ENCODE measurements around the gene SSBP3.
A peak's percentile ranks its signal among the peaks of the same experiment; 100 is the strongest.

SSBP3 gene

GRCh38 chr1:54409156-54410142, 3.3 kb upstream of the SSBP3 start:
- DNase-seq, result no peak

DNA sequence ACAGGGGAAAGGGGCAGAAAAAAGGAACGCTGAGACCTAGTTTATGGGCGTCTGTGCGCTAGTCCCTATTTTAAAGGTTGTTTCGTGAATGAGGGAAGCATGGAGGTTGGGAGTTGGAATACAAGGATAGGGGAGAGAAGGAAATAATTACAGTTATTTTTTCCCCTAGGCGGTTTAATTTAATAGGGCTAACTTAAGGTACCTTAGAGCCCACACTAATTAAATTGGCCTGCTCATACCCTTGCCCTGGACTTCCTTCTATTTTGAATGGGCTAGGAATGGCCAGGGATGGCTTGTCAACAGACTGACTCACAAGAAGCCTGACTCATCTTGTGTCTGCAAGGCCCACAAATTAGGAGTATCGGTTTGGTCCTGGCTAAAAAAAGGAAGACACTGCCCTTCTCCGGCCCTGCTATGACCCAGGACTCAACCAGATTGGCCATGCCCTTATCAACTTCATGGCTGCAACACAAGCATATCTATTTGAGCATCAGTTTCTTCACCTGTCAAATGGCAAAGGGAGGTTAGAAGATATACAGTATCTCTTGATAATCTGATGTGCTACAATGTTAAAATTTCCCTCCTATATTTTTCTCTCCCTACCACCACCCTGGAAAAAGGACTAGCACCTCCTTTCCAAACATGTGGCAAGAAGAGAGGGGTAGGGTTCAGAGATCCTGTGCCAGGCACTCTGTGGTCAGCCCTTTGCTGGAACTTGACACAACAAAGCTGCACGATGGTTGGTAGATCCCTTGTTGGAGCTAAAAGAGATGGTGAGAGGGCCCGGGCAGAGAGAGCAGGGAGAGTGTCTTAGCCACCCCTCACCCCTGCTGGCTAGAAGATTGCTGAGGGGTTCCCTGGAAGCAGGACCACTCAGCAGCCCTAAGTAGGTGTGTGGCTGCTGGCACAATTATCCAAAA, 2.2 kb upstream of the SSBP3 start:
- no peak for DNase-seq

DNA sequence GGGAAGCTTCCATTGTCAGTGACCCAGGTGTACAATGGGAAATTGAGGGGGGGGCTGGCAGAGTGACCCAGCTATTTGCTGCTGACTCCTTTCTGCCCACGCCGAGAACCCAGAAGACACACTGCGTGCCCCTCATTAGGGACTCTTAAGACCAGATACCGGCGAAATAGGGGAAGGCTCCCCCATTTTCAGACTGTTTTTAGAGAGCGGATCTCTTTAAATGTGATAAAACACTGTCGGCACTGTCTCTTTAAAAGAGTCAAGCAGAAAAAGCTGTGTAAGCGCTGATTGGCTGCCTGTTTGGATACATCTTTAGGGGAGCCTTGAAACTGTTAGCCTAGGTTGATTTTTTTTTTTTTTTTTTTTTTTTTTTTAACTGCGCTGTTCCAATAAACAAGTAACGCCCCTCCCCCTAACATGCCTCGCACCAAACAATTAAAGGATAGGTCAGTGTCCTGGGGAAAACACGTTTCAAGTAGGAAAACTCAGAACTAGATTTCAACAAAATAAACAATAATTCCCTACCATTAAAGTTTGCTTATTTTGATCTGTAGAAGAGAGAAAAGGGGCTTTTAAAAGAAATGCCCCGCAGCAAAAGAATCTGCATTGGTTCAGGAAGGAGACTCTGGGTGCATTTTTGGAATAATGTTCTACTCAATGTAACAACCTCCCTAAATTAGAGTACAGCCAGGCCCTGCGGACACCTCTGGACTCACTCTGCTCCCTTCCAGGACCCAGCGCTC, 1.4 kb upstream of the SSBP3 start:
- peak; percentile 68 for DNase-seq

GRCh38 chr1:54407154-54407403, 885 bp upstream of the SSBP3 start:
- no peak for DNase-seq

GRCh38 chr1:54405898-54406293, 298 bp downstream of the SSBP3 start:
- DNase-seq, result no peak

DNA sequence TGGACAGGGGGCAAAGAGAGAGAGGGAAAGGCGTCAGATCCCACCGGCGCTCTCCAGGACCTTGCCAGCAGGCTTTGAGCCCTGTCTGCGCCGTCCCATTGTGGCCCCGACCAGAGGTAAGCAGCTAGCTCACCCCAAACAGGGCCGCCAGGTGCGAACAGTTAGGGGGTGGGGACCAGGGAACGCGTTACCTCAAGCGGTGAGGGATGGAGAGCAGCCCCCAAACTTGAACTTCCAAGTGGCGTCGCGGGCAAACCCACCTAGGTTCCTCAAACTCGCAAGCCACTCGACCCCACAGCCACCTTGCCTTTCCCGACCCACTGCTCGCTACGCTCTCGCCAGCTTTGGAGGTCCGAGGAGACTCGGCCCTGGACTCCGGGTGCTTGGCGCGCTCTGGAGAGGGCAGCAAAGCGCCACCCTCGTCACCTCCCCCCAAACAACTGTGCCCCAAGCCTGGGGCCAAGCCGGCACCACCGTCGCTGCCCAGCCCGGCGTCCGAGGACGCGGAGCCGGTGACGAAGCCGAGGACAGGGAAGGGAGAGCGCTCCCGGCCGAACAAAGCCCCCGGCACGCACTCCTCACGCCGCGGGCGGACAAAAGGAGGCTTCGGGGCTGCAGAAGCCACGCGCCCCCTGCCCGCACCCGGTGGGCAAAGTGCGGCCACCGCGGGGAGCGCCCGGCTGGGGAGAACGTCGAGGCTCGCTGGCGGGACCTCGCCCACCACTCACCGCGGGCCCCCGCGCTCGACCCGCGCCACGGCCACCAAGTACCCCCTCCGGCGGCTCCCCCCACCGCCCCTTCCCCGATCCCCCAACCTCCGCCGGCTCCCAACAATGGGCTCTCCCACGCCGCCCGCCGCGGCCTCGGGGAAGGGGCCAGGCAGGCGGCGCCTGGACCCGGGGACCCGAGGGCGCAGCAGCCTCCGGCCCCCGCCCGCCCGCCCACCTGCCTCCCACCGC, 976 bp downstream of the SSBP3 start:
- no peak for DNase-seq

- no peak for DNase-seq
Measured at GRCh38 chr1:54404263-54404662, 1.9 kb downstream of the SSBP3 start.

- DNase-seq, result no peak
Measured at GRCh38 chr1:54403808-54404261, 2.4 kb downstream of the SSBP3 start.

DNA sequence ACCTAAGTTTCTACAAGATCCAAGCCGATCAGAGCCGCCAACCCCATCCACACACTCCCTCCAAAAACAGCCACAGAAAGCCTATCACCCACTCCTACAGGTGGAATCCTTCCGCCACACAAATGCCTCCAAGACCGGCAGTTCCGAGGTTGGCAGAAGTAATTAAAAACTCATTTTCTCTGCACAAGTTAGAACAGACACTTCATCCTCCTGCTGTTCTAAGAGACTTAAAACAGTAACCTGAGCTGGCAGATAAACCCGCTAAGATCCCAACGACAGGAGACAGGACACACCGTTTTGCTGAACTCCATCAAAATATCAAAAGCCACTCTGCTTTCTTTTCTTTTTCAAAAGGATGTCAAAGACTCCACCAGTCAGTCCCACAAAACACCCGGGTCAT, 2.8 kb downstream of the SSBP3 start:
- DNase-seq, result no peak

- no peak for DNase-seq
Measured at GRCh38 chr1:54402896-54403295, 3.3 kb downstream of the SSBP3 start.

GRCh38 chr1:54401799-54402198, 4.4 kb downstream of the SSBP3 start:
- peak; percentile 34 for DNase-seq

DNA sequence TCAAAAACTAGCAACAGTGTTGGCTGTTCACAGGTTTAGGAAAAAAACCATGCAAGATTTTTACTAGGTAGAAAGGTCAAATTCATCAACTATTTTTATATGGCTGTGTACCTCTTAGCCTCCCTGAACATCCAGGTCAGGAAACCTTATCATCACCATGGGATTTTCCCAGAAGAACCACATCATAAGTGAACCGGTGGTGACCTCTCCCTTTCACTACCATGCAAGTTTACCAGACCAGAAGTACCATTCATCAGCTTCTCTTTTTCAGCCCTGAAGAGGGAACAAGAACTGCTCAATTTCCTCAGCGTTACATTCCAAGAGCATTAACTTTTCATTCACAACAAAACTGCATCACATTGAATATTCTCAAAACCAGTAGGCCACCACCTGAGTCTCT, 5.9 kb downstream of the SSBP3 start:
- no peak for DNase-seq

DNA sequence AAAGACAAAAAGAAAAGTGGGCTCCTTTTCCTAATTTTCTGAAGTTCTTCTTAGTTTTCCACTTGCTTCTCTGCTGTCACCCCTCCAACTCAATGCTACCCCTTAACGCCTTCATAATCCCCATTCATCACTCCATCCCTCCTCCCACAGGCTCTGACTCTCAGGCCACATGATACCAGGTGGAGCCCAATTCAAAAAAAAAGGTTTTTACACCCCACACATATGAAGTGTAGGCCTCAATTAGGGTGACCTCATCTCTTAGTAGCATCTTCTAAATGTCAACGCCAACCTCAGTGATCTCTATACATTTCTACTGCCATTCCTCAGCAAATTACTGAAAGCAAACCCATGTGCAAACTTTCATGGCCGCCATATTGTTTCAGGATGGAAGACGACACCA, 6.4 kb downstream of the SSBP3 start:
- no peak for DNase-seq

GRCh38 chr1:54398963-54399528, 7.1 kb downstream of the SSBP3 start:
- no peak for DNase-seq

DNA sequence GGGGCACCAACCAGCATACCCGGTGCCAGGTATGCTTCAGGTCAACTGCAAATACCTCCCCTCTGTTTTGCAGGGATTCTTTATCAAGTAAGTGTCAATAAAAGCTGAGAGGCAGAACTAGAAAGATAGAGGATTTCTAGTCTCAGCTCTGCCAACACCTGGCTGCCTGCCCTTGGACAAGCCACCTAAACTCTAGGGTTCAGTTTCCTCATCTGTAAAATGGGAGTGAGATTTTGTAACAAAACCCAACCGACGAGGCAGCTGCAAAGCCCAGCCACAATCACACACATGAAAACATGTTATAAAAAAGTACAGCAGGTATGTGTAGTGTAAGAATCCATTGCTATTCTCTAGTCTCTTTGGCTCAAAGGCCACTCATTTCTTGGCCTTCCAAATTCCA, 8.2 kb downstream of the SSBP3 start:
- DNase-seq, result no peak

- DNase-seq, result no peak
Measured at GRCh38 chr1:54397090-54397591, 9.1 kb downstream of the SSBP3 start.

- no peak for DNase-seq
Measured at GRCh38 chr1:54396261-54396933, 9.8 kb downstream of the SSBP3 start.

DNA sequence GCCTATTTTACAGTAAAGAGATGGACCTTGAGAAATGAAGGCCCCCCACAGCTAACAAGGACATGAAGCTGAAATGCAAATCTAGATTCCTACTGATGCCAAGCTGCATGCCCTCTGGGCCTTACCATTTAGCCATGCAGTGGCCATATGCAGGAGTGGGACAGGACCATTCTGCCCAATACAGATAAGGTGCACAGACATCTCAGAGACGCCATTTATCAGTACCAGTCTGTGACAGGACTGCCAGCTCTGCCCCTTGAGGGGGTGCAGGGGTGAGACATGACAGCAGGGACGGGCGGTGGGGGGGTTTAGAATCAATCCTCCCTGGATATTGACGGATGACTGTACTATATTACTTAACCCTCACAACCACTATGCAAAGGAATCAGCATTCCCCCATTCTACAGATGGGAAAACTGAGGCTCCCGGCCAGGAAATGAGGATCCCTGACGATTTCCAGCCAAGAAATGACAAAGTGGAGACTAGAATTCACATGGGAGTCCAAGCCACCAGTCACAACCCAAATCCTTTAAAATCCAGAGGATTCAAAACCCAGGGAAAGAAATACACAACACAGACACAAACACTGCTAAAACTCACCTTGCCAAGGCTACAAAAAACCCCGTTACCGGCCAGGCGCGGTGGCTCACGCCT, 10.8 kb downstream of the SSBP3 start:
- no peak for DNase-seq

- no peak for DNase-seq
Measured at GRCh38 chr1:54394104-54394503, 12.1 kb downstream of the SSBP3 start.

DNA sequence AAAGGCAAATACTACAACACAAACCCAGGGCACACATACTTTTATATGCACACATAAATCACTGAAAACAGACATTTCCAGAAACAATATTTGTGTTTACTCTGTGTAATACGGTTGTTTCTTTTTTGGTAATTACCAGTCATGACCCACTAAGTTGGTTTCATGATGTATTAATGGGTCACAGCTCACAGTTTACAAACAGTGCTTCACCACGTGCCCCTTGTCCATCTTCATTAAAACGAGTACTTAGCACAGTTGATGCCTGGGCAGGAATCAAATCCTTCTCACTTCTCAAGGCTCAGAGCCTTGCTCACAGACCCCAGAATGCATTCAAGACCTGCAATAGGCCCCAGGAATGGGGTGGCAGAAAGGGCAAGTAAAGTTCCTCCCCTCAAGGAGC, 13.8 kb downstream of the SSBP3 start:
- DNase-seq, result no peak
